Neural cell (in vitro differentiated cells): ENCODE data around the gene RFX8.

ENCODE experiments used
- MXI1 ChIP-seq: fragments of 450-650 bp; conservative IDR thresholded peaks from 2 replicates; pipeline ENCODE4 v1.6.1; 2014; ENCODE audit warnings: antibody characterized with exemption, mild to moderate bottlenecking; ENCODE audit not compliant: poor library complexity, severe bottlenecking
- TF ChIP-seq, protein P1 (sequence below): fragments of 450-650 bp; IDR thresholded peaks from 2 replicates; pipeline ENCODE4 v1.5.1; 2014; ENCODE audit warnings: antibody characterized with exemption, mild to moderate bottlenecking, moderate library complexity; ENCODE audit not compliant: poor library complexity, severe bottlenecking

- TF ChIP-seq, protein P1, sequence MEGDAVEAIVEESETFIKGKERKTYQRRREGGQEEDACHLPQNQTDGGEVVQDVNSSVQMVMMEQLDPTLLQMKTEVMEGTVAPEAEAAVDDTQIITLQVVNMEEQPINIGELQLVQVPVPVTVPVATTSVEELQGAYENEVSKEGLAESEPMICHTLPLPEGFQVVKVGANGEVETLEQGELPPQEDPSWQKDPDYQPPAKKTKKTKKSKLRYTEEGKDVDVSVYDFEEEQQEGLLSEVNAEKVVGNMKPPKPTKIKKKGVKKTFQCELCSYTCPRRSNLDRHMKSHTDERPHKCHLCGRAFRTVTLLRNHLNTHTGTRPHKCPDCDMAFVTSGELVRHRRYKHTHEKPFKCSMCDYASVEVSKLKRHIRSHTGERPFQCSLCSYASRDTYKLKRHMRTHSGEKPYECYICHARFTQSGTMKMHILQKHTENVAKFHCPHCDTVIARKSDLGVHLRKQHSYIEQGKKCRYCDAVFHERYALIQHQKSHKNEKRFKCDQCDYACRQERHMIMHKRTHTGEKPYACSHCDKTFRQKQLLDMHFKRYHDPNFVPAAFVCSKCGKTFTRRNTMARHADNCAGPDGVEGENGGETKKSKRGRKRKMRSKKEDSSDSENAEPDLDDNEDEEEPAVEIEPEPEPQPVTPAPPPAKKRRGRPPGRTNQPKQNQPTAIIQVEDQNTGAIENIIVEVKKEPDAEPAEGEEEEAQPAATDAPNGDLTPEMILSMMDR: no peak
- no peak for TF ChIP-seq MXI1
These were observed 112.1 kb downstream of the RFX8 start for GRCh38 chr2:101362777-101363176.
